Erythroblast (primary cell): ENCODE data around the gene SLC12A8.

Experiments
- DNase-seq, 2 experiments: peaks; one replicate each; lab custom pipeline; 2025; lab: John Stamatoyannopoulos, UW
- GATA1 ChIP-seq: IDR thresholded peaks from 2 replicates; pipeline ENCODE4 v1.6.1; 2011; ENCODE audit warnings: low read depth, mild to moderate bottlenecking, control low read depth, low read length, moderate library complexity
- POLR2A ChIP-seq: IDR thresholded peaks from 2 replicates; pipeline ENCODE4 v1.6.1; 2011; ENCODE audit warnings: mild to moderate bottlenecking, low read length

SLC12A8 gene

GRCh38 chr3:125163739-125164601 lies 48.6 kb downstream of the SLC12A8 start:
- TF ChIP-seq POLR2A (no peak), GATA1 (no peak)

DNA sequence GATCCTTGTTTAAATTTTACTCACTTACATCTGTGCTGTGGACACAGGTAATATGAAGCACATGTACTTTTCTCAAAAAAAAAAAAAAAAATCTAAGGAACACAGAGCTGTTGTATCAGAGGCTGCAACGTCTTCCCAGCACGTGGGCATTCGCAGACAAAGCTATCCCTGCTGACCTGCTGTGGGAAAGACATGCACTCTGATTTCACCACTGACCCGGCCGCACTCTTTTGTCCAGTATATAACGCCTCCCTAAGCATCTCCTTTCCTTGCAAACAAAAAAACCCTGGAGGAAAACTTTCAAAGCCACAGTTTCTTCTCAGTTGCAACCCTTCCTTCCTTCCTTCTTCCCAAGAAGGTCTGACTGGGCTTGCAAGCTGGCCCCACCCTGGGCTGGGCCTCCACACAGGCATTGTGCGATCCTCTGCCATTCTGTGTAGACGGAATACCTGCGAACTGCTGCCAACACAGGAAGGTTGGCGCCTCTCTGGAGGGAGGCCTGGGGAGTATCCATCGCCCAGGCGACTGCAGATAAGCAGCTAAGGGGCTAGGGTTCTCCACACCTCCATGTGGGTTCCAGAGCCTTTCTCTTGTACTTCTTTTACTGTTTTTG lies 50.8 kb downstream of the SLC12A8 start:
- DNase-seq: no peak
- TF ChIP-seq GATA1 (no peak), POLR2A (no peak)

More at GRCh38 chr3:125163739-125164601, 48.6 kb downstream of the SLC12A8 start:
- DNase-seq: no peak

DNA sequence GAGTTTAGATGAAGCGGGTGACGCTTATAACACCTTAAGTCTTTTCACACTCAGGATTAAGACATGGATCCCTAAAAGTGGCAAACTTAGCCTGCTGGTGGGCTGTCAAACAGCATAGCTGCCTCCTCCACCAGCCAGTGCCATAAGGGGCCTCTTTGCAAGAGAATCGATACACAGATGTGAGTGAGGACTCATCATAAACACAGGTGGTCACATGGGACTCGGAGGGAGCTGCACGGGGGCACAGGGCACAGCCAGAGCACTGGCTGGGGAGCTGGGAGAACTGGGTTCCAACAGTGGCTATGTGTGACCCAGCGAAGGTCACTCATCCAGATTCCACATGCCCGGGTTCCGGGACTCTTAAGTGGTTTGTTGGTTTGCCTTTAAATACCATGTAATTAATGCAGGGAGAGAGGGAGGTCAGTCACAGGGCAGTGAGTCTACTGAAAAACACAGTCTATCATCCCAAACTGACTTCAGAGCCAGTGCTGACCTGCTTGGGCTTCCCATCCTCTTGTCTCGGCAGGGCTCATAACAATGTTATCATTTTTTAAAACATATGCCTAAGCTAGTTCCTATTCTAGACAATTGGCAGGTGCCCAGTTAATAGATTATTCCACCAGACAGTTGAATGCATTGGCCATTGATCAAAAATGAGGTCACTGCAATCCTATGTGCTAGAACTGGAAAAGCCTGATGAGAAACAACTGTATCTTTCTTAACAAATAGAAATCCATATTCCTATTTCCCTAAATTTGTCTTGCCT lies 51.8 kb downstream of the SLC12A8 start:
- TF ChIP-seq GATA1 (no peak), POLR2A (no peak)
- DNase-seq: no peak

GRCh38 chr3:125157183-125157582 lies 55.4 kb downstream of the SLC12A8 start:
- no peak for DNase-seq
- TF ChIP-seq POLR2A: no peak
- TF ChIP-seq GATA1: no peak

- TF ChIP-seq GATA1: no peak
- no peak for TF ChIP-seq POLR2A
- DNase-seq: no peak
These were observed 56.1 kb downstream of the SLC12A8 start for GRCh38 chr3:125156456-125156855.

- no peak for TF ChIP-seq GATA1
- no peak for TF ChIP-seq POLR2A
- DNase-seq: peak in 1 of 2 experiments; percentile 8
These were observed 57.7 kb downstream of the SLC12A8 start for GRCh38 chr3:125154800-125155269.

DNA sequence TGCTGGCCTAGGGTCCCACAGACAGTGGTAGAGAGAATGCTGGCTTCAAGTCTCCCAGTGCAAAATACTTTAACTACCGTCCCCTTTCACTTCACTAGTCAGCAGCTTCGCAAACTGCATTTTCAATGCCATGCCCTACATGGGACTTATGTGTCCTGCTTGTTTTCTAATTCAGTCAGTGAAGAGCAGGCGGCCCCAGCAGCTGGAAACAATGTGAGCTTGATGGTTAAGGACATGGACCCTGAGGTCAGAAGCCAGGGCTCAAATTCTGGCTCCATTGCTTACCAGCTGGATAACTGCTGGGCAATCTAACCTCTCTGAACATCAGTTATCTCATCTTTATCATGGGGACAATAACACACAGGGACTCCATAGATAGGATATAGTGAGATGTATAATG lies 58.4 kb downstream of the SLC12A8 start:
- no peak for DNase-seq
- no peak for TF ChIP-seq POLR2A
- TF ChIP-seq GATA1: no peak

DNA sequence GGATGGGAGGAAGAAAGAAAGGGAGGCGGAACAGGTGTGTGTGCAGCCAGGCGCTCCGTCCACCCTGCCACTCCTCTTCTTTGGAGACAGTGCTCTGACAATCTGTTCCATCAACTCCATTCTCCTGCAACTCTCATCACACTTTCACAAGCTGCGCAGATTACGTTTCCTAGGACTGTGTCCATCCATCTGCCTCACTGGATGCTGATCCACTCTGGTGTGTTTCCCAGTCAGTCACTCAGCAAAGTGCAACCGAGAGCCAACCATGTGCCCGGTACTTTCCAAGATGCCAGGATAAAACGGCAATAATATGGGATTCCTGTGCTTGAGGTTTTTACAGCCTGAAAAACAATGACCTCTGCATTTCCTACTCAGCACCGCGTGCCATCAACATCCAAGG lies 59.6 kb downstream of the SLC12A8 start:
- no peak for DNase-seq
- TF ChIP-seq GATA1: no peak
- no peak for TF ChIP-seq POLR2A

GRCh38 chr3:125151916-125152315 lies 60.6 kb downstream of the SLC12A8 start:
- TF ChIP-seq POLR2A (no peak), GATA1 (no peak)
- DNase-seq: no peak

DNA sequence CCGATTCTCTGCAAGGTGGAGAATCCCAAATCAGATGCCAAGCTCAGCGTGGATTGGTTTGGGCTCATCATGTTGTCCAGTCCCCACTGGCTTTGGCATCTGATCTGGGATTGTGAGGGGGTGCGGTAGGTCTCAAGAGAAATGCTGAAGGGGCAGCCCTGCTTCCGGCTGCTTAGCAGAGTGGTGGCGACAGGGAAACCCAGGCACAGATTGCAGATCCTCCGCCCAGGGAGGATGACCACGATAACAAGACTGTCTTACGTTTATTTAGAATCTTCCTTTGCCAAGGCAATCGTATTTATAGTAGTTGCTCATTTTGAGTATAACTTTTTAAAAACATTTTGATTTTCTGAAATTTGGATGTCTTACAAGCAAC lies 61.1 kb downstream of the SLC12A8 start:
- no peak for DNase-seq
- TF ChIP-seq GATA1 (no peak), POLR2A (no peak)

GRCh38 chr3:125150525-125151441 lies 61.8 kb downstream of the SLC12A8 start:
- TF ChIP-seq GATA1: no peak
- TF ChIP-seq POLR2A: no peak

GRCh38 chr3:125149462-125149861 lies 63.1 kb downstream of the SLC12A8 start:
- TF ChIP-seq POLR2A: no peak
- no peak for TF ChIP-seq GATA1
- no peak for DNase-seq

More at GRCh38 chr3:125150525-125151441, 61.8 kb downstream of the SLC12A8 start:
- DNase-seq: peak; percentile 73 to 83
